GM06990 (cell line): Measurements from ENCODE around the gene YTHDF1.

ENCODE experiments used
- DNase-seq: peaks from one replicate; pipeline ENCODE4 v3.0.0-alpha.2; 2011; ENCODE audit not compliant: insufficient read length; ENCODE audit errors: extremely low read depth
- H3K27me3 ChIP-seq: replicated peaks from 2 replicates; pipeline ENCODE4 v1.6.0; 2011; ENCODE audit warnings: low read length; ENCODE audit not compliant: control insufficient read depth, insufficient read depth
- H3K36me3 ChIP-seq: 2 replicates; pipeline ENCODE4 v1.5.1; 2011; ENCODE audit warnings: low read length; ENCODE audit not compliant: control insufficient read depth, insufficient read depth
- H3K4me3 ChIP-seq: replicated peaks from 2 replicates; pipeline ENCODE4 v1.5.1; 2011; ENCODE audit warnings: low read depth, mild to moderate bottlenecking, control low read depth, low read length
- CTCF ChIP-seq: IDR thresholded peaks from 2 replicates; pipeline ENCODE4 v1.5.1; 2011; ENCODE audit warnings: low read length, control low read depth, mild to moderate bottlenecking, inconsistent platforms; ENCODE audit not compliant: insufficient read depth, poor library complexity, severe bottlenecking

YTHDF1 gene

GRCh38 chr20:63235399-63235983 is 19.6 kb upstream of the YTHDF1 start, which contains the start of gene BIRC7:
Gene BIRC7 (plus strand): TSS chr20:63235905. CDS start chr20:63236097, 192 bp downstream.
- H3K36me3 ChIP-seq, result no peaks in the 10 kb centered on the region

GRCh38 chr20:63234693-63235398 is 18.9 kb upstream of the YTHDF1 start:
- Histone ChIP-seq H3K27me3 (peaks cover 1% of the 10 kb centered on the region), H3K36me3 (no peaks in the 10 kb centered on the region), H3K4me3 (no peak overlapping the region)
- peak; percentile 62 for TF ChIP-seq CTCF
- no peak for DNase-seq

More at GRCh38 chr20:63235399-63235983, 19.6 kb upstream of the YTHDF1 start, which contains the start of gene BIRC7:
- peaks cover 1% of the 10 kb centered on the region for H3K27me3 ChIP-seq
- DNase-seq, result no peak
- TF ChIP-seq CTCF, result no peak
- no peak within 1 kb of the TSS for H3K4me3 ChIP-seq

GRCh38 chr20:63233924-63234323 is 18.0 kb upstream of the YTHDF1 start:
- Histone ChIP-seq H3K36me3 (no peaks in the 10 kb centered on the region), H3K4me3 (no peak overlapping the region), H3K27me3 (peaks cover 1% of the 10 kb centered on the region)
- no peak for TF ChIP-seq CTCF
- DNase-seq, result no peak

- H3K4me3 ChIP-seq, result no peak overlapping the region
- no peak for TF ChIP-seq CTCF
- no peaks in the 10 kb centered on the region for H3K36me3 ChIP-seq
- no peak for DNase-seq
- peaks cover 1% of the 10 kb centered on the region for H3K27me3 ChIP-seq
These were observed 17.1 kb upstream of the YTHDF1 start for GRCh38 chr20:63233061-63233344.

GRCh38 chr20:63232235-63233060 is 16.5 kb upstream of the YTHDF1 start:
- TF ChIP-seq CTCF, result no peak
- no peak overlapping the region for H3K4me3 ChIP-seq

More at GRCh38 chr20:63232235-63233060, 16.5 kb upstream of the YTHDF1 start:
- Histone ChIP-seq H3K36me3 (no peaks in the 10 kb centered on the region), H3K27me3 (peaks cover 1% of the 10 kb centered on the region)
- DNase-seq, result no peak
